Vagina (tissue), 2 donors: ENCODE measurements around the gene TES. TPM values are rescaled to one million over a fixed set of nuclear protein-coding genes. Genes with fewer than 3 reads are reported as not detected.

ENCODE experiments used
- DNase-seq, 2 donors: peaks; one replicate each; pipeline ENCODE4 v3.0.0-alpha.2; 2017; ENCODE audit errors: extremely low spot score in 2 of 2
- H3K27ac ChIP-seq: fragments of 200-600 bp; sonication (generic); one replicate; pipeline ENCODE4 v1.5.1; 2019
- H3K27me3 ChIP-seq: fragments of 200-600 bp; sonication (generic); one replicate; pipeline ENCODE4 v1.5.1; 2019
- H3K36me3 ChIP-seq, 2 donors: fragments of 200-600 bp; sonication (generic); one replicate each; pipeline ENCODE4 v1.5.1; 2017 to 2019
- H3K4me1 ChIP-seq: fragments of 200-600 bp; sonication (generic); one replicate; pipeline ENCODE4 v1.5.1; 2019
- H3K4me3 ChIP-seq, 2 donors: fragments of 200-600 bp; sonication (generic); 1 replicate in 1 of 2; 2 replicates in 1 of 2; pipeline ENCODE4 v1.5.1; 2016 to 2019
- H3K9me3 ChIP-seq: fragments of 200-600 bp; sonication (generic); one replicate; pipeline ENCODE4 v1.5.1; 2019
- CTCF ChIP-seq, 3 experiments: fragments of 450-650 bp in 2 of 3; fragments of 200-600 bp in 1 of 3; sonication (generic) in 1 of 3; IDR thresholded peaks; one replicate each; pipeline ENCODE4 v1.5.1; 2017 to 2019; ENCODE audit warnings: antibody characterized with exemption in 3 of 3, mild to moderate bottlenecking in 2 of 3, moderate library complexity in 2 of 3
- POLR2A ChIP-seq, 2 donors: fragments of 450-650 bp; IDR thresholded peaks; one replicate each; pipeline ENCODE4 v1.6.1; 2017; ENCODE audit warnings: antibody characterized with exemption in 2 of 2, mild to moderate bottlenecking in 2 of 2, moderate library complexity in 2 of 2
- POLR2AphosphoS5 ChIP-seq, 2 donors: sonication (generic); formaldehyde crosslinking; IDR thresholded peaks; one replicate each; pipeline ENCODE4 v1.9.0; 2017; ENCODE audit warnings: antibody characterized with exemption in 2 of 2, mild to moderate bottlenecking in 2 of 2, low read depth in 1 of 2; ENCODE audit not compliant: insufficient read depth in 1 of 2
- intact Hi-C: fragments of 100-400 bp; cut with DNase I; formaldehyde crosslinking; loops from one replicate; pipeline ENCODE4 v1.15.1; 2023
- total RNA-seq: library from RNA; depleted of rRNA; stranded (reverse); fragments of >200 nt; gene quantifications from one replicate; pipeline ENCODE4 v1.2.3, GENCODE V29; 2016

Gene TES
- total RNA-seq, 1 donor from 2014 or later: 87.7 TPM

DNA sequence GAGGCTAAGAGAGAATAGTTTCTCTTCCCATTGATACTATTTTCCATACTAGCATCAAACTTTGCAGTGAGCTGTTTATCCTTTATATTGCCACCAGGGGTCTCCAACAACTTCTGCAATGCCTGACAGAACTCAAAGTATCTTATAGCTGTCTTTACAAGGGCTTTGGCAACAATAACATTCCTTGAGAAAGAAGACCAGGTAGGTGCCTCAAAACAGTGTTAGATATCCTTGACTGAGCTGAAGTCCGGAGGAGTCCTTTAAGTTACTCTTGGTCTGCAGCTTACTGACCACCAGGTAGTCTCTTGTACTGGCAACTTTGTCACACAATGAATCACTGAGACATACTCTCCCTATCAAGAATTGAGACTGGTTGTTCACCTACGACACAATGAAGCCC is 30.0 kb upstream of the TES start:
- H3K27me3 ChIP-seq: no peaks in the 10 kb centered on the region
- TF ChIP-seq POLR2A (IDR thresholded peaks at IDR 0.05) (no peak), CTCF (IDR thresholded peaks at IDR 0.05) (peak; percentile 49 to 84 (median 75)), POLR2AphosphoS5 (IDR thresholded peaks at IDR 0.05; ENCODE audit: insufficient read depth in 1 of 2, low read depth in 1 of 2) (peak in 1 of 2 donors; percentile 41)
- H3K4me1 ChIP-seq: no peaks in the 10 kb centered on the region
- intact Hi-C loops: no loop called here
- DNase-seq: no peak
- H3K9me3 ChIP-seq: no peaks in the 10 kb centered on the region
- H3K4me3 ChIP-seq: no peak overlapping the region
- no peaks in the 10 kb centered on the region for H3K36me3 ChIP-seq
- H3K27ac ChIP-seq: no peak overlapping the region

- H3K4me3 ChIP-seq: no peak overlapping the region
- H3K27me3 ChIP-seq: no peaks in the 10 kb centered on the region
- TF ChIP-seq POLR2A (IDR thresholded peaks at IDR 0.05) (no peak), POLR2AphosphoS5 (IDR thresholded peaks at IDR 0.05; ENCODE audit: insufficient read depth in 1 of 2, low read depth in 1 of 2) (no peak), CTCF (IDR thresholded peaks at IDR 0.05) (no peak)
- no peak overlapping the region for H3K27ac ChIP-seq
- DNase-seq: no peak
- intact Hi-C loops: no loop called here
- H3K4me1 ChIP-seq: no peaks in the 10 kb centered on the region
- H3K36me3 ChIP-seq: no peaks in the 10 kb centered on the region
- H3K9me3 ChIP-seq: no peaks in the 10 kb centered on the region
Observed at GRCh38 chr7:116182023-116182422, 28.3 kb upstream of the TES start.

DNA sequence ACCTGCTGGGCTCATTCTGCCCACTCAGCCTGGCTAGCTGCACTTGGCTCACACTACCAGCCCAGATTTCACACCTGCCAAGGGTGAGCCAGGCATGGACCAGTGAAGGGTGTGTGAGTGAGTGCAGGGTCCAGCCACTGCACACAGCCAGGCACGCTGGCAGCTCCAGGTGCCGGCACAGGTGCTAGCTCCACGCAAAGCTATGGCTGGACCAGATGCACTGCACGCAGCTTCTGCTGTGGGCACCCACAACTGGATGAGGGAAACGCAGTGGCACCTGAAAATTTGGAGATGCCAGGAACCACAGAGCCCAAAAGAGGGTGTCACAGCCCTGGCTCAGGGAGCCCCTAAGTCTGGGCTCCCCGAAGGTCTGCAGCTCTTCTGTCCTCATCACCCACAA is 24.9 kb upstream of the TES start:
- no peaks in the 10 kb centered on the region for H3K27me3 ChIP-seq
- H3K4me1 ChIP-seq: no peaks in the 10 kb centered on the region
- H3K9me3 ChIP-seq: no peaks in the 10 kb centered on the region
- no peak for DNase-seq
- H3K4me3 ChIP-seq: no peak overlapping the region
- TF ChIP-seq POLR2AphosphoS5 (IDR thresholded peaks at IDR 0.05; ENCODE audit: insufficient read depth in 1 of 2, low read depth in 1 of 2) (no peak), POLR2A (IDR thresholded peaks at IDR 0.05) (no peak), CTCF (IDR thresholded peaks at IDR 0.05) (no peak)
- no peaks in the 10 kb centered on the region for H3K36me3 ChIP-seq
- no peak overlapping the region for H3K27ac ChIP-seq
- intact Hi-C loops: no loop called here

GRCh38 chr7:116185956-116186355 is 24.4 kb upstream of the TES start:
- DNase-seq: no peak
- Histone ChIP-seq H3K27ac (no peak overlapping the region), H3K27me3 (no peaks in the 10 kb centered on the region), H3K9me3 (no peaks in the 10 kb centered on the region), H3K4me1 (no peaks in the 10 kb centered on the region), H3K4me3 (no peak overlapping the region), H3K36me3 (no peaks in the 10 kb centered on the region)
- intact Hi-C loops: no loop called here
- TF ChIP-seq CTCF (IDR thresholded peaks at IDR 0.05) (no peak), POLR2A (IDR thresholded peaks at IDR 0.05) (no peak), POLR2AphosphoS5 (IDR thresholded peaks at IDR 0.05; ENCODE audit: insufficient read depth in 1 of 2, low read depth in 1 of 2) (no peak)

DNA sequence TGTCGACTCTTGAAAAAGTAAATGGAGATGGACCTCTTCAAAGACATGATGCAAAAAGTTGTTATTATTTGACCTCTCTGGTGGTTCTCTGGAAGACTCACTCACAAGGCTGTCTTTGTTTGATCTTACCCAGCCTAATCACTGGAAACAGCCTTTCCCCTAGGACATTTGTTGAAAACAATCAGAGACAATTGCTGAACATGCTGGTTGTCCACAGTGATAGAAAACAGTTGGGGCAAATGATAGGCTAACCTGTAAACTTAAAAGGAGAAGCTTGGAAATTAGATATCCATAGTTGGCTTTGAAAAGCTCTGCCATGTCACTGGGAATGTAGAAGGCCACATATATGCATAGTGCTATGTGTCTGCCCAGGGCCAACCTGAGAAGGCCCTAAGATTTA is 22.9 kb upstream of the TES start:
- Histone ChIP-seq H3K27me3 (no peaks in the 10 kb centered on the region), H3K4me1 (no peaks in the 10 kb centered on the region), H3K36me3 (no peaks in the 10 kb centered on the region), H3K27ac (no peak overlapping the region), H3K4me3 (no peak overlapping the region), H3K9me3 (no peaks in the 10 kb centered on the region)
- intact Hi-C loops: no loop called here
- no peak for TF ChIP-seq POLR2A (IDR thresholded peaks at IDR 0.05)
- no peak for TF ChIP-seq POLR2AphosphoS5 (IDR thresholded peaks at IDR 0.05; ENCODE audit: insufficient read depth in 1 of 2, low read depth in 1 of 2)
- TF ChIP-seq CTCF (IDR thresholded peaks at IDR 0.05): no peak
- no peak for DNase-seq
